ENCODE measurements around the gene VSX2.
"Not testable (repeated sequence)": the region's sequence is repeated elsewhere in the genome, so short reads cannot be mapped to it uniquely, and the experiment has no call there.

The VSX2 gene

GRCh38 chr14:74257941-74258763 is 18.9 kb downstream of the VSX2 start:
- intact Hi-C loops (cut with DNase I), result loop anchor here (2.0 kb wide), 1 partner anchor 45 kb away; the partner anchor contains the start of gene ABCD4
- peak in 2 of 10 donors; percentile 23 to 66 for DNase-seq

- no peak for DNase-seq
- intact Hi-C loops (cut with DNase I), result no loop called here
These were observed 19.5 kb downstream of the VSX2 start for GRCh38 chr14:74258764-74259035.

- DNase-seq, result peak in 1 of 10 donors; percentile 75
- intact Hi-C loops (cut with DNase I), result no loop called here
These were observed 20.3 kb downstream of the VSX2 start for GRCh38 chr14:74259513-74259912.

- peak in 1 of 10 donors; percentile 62 for DNase-seq
- intact Hi-C loops (cut with DNase I), result no loop called here
These were observed 21.4 kb downstream of the VSX2 start for GRCh38 chr14:74260525-74261233.

GRCh38 chr14:74261288-74261687 is 22.0 kb downstream of the VSX2 start:
- intact Hi-C loops (cut with DNase I), result no loop called here
- no peak for DNase-seq

- DNase-seq, result no peak
- intact Hi-C loops (cut with DNase I), result no loop called here
These were observed 22.8 kb downstream of the VSX2 start for GRCh38 chr14:74262076-74262475.

- DNase-seq, result peak in 1 of 10 donors; percentile 2
- intact Hi-C loops (cut with DNase I), result no loop called here
These were observed 23.9 kb downstream of the VSX2 start for GRCh38 chr14:74263181-74263580.

GRCh38 chr14:74263921-74264320 is 24.7 kb downstream of the VSX2 start:
- peak in 1 of 10 donors; percentile 40 for DNase-seq
- intact Hi-C loops (cut with DNase I), result no loop called here

- peak in 1 of 10 donors; percentile 52 for DNase-seq
- intact Hi-C loops (cut with DNase I), result no loop called here
These were observed 26.2 kb downstream of the VSX2 start for GRCh38 chr14:74265301-74265965.

GRCh38 chr14:74267588-74267987 is 28.3 kb downstream of the VSX2 start:
- no peak for DNase-seq
- intact Hi-C loops (cut with DNase I), result no loop called here

- intact Hi-C loops (cut with DNase I), result not testable (repeated sequence)
- peak in 4 of 10 donors; percentile 26 to 89 (median 50) for DNase-seq
These were observed 31.3 kb downstream of the VSX2 start for GRCh38 chr14:74270382-74271177.

GRCh38 chr14:74271365-74271764 is 32.1 kb downstream of the VSX2 start:
- intact Hi-C loops (cut with DNase I), result no loop called here
- DNase-seq, result no peak

- intact Hi-C loops (cut with DNase I), result no loop called here
- no peak for DNase-seq
These were observed 36.1 kb downstream of the VSX2 start for GRCh38 chr14:74275241-74275841.

GRCh38 chr14:74278080-74278479 is 38.8 kb downstream of the VSX2 start:
- DNase-seq, result peak in 1 of 10 donors; percentile 12
- intact Hi-C loops (cut with DNase I), result no loop called here

GRCh38 chr14:74281069-74281468 is 41.8 kb downstream of the VSX2 start:
- DNase-seq, result peak in 3 of 10 donors; percentile 23 to 54 (median 30)
- intact Hi-C loops (cut with DNase I), result no loop called here

GRCh38 chr14:74286736-74287135 is 47.5 kb downstream of the VSX2 start:
- intact Hi-C loops (cut with DNase I), result no loop called here
- DNase-seq, result peak in 1 of 10 donors; percentile 62

GRCh38 chr14:74289801-74290200 is 50.6 kb downstream of the VSX2 start:
- intact Hi-C loops (cut with DNase I), result no loop called here
- DNase-seq, result peak in 1 of 10 donors; percentile 78

- intact Hi-C loops (cut with DNase I), result no loop called here
- no peak for DNase-seq
These were observed 51.2 kb downstream of the VSX2 start for GRCh38 chr14:74290415-74290814.

GRCh38 chr14:74292061-74292460 is 52.8 kb downstream of the VSX2 start:
- intact Hi-C loops (cut with DNase I), result no loop called here

GRCh38 chr14:74293606-74294005 is 54.4 kb downstream of the VSX2 start:
- peak in 1 of 10 donors; percentile 24 for DNase-seq
- intact Hi-C loops (cut with DNase I), result no loop called here

More at GRCh38 chr14:74292061-74292460, 52.8 kb downstream of the VSX2 start:
- peak in 1 of 10 donors; percentile 49 for DNase-seq
